Measurements from ENCODE around the gene ARPC2. TPM values are rescaled to one million over a fixed set of nuclear protein-coding genes. Genes with fewer than 3 reads are reported as not detected.

Gene ARPC2
- polyA plus RNA-seq, 1 experiment: 831 TPM

DNA sequence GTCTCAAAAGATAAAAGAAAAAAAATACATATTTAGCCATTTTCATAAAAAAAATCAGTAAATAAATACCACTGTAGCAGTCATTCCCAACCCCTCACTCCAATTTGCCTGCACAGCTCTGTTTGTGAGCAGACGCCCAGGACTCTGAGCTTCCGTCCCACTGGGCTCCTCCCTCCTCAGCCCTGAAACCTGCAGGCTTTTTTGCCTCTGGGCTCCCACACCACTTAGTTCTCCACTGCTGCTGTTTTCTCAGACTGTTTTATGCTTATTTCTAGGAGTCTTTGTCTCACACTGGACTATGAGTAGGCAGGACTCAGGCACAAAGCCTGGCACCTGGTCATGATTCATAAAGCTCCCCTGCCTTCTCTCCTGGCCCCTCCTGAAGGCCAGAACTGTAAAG is 44.1 kb upstream of the ARPC2 start:
- ChIA-PET POLR2A (interaction anchor here (0.7 kb wide), 1 partner anchor 97 kb away, joined by 4 read pairs; the partner anchor contains the start of genes AAMP and PNKD), CTCF (no interaction called here)
- Histone ChIP-seq H3K27me3 (ENCODE audit: control insufficient read depth, insufficient read depth, low read length) (no peaks in the 10 kb centered on the region; the same call in 1 of the 2 replicates), H3K4me3 (ENCODE audit: low read depth, low read length) (no peak overlapping the region), H3K36me3 (ENCODE audit: control insufficient read depth, insufficient read depth, low read length) (no peaks in the 10 kb centered on the region)
- TF ChIP-seq, protein P1, sequence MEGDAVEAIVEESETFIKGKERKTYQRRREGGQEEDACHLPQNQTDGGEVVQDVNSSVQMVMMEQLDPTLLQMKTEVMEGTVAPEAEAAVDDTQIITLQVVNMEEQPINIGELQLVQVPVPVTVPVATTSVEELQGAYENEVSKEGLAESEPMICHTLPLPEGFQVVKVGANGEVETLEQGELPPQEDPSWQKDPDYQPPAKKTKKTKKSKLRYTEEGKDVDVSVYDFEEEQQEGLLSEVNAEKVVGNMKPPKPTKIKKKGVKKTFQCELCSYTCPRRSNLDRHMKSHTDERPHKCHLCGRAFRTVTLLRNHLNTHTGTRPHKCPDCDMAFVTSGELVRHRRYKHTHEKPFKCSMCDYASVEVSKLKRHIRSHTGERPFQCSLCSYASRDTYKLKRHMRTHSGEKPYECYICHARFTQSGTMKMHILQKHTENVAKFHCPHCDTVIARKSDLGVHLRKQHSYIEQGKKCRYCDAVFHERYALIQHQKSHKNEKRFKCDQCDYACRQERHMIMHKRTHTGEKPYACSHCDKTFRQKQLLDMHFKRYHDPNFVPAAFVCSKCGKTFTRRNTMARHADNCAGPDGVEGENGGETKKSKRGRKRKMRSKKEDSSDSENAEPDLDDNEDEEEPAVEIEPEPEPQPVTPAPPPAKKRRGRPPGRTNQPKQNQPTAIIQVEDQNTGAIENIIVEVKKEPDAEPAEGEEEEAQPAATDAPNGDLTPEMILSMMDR (IDR thresholded peaks at IDR 0.05; ENCODE audit: insufficient read depth, low read depth, low read length): no peak
- no peak for DNase-seq (ENCODE audit: low read depth)

DNA sequence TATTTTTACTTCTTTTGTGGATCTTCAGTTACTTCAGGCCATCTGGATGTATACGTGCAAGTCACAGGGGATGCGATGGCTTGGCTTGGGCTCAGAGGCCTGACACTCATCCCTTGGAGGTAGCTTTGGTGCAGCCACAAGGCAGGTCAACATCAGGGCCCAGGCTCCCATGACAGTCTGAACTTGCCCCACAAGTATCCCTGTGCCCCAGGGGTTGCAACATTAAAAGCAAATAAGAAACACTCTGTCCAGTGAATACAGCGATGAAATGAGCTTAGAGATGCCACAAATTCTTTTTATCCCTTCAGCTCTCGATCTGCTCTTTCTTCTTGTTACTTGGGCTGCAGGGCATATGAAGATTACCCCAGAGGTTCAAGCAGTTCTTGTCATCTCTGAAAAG is 37.2 kb upstream of the ARPC2 start:
- no peak for DNase-seq (ENCODE audit: low read depth)
- TF ChIP-seq, protein P1 (IDR thresholded peaks at IDR 0.05; ENCODE audit: insufficient read depth, low read depth, low read length): no peak
- no peaks in the 10 kb centered on the region for H3K36me3 ChIP-seq (ENCODE audit: control insufficient read depth, insufficient read depth, low read length)
- peaks cover 6% of the 10 kb centered on the region for H3K27me3 ChIP-seq (ENCODE audit: control insufficient read depth, insufficient read depth, low read length)
- ChIA-PET POLR2A (no interaction called here), CTCF (interaction anchor here (1.0 kb wide), 1 partner anchor 15 kb away, joined by 3 read pairs; no protein-coding TSS in a partner anchor)
- no peak overlapping the region for H3K4me3 ChIP-seq (ENCODE audit: low read depth, low read length)

DNA sequence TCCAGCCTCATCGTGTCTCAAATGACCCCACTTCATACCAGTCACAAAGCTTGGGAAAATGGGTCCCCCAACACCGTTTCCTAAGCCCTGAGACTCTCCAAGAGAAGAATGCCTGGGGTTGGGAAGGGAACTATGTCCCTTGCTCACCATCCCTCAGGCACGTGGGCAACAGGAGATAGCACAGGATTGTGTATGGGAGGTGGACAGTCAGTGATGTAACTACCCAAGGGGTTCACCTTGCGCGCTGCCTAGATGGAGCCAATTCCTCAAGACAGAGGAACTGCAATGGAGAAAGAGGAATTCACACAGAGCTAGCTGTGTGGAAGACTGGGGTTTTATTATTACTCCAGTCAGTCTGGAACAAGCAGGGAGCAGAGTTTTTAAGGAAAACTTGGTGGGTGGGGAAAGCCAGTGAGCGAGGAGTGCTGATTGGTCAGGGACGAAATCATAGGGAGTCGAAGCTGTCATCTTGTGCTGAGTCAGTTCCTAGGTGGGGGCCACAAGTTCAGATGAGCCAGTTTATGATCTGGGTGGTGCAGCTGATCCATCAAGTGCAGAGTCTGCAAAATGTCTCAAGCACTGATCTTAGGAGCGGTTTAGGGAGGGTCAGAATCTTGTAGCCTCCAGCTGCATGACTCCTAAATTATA is 36.4 kb upstream of the ARPC2 start:
- Histone ChIP-seq H3K27me3 (ENCODE audit: control insufficient read depth, insufficient read depth, low read length) (peaks cover 6% of the 10 kb centered on the region), H3K4me3 (ENCODE audit: low read depth, low read length) (no peak overlapping the region), H3K36me3 (ENCODE audit: control insufficient read depth, insufficient read depth, low read length) (no peaks in the 10 kb centered on the region)
- TF ChIP-seq, protein P1 (IDR thresholded peaks at IDR 0.05; ENCODE audit: insufficient read depth, low read depth, low read length): no peak
- ChIA-PET POLR2A (no interaction called here), CTCF (interaction anchor here (1.0 to 1.5 kb wide), 2 partner anchors 14 to 29 kb away, joined by 3 read pairs; no protein-coding TSS in a partner anchor)
- no peak for DNase-seq (ENCODE audit: low read depth)

DNA sequence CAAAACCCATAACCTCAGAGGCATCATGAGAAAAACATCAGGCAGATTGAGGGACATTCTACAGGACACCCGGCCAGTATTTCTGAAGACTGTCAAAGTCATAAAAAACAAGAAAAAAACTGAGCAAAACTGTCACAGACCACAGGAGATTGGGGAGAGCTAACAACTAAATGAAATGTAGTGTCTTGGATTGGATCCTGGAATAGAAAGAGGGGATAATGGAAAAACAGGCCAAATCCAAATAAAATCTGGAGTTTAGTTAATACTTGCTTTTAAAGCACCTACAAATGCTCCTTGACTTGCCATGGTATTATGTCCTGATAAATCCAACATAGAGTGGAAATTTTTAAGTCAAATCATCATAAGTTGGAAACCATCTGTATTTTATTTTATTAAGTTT is 32.7 kb upstream of the ARPC2 start:
- ChIA-PET POLR2A (no interaction called here), CTCF (interaction anchor here (0.6 kb wide), 1 partner anchor 36 kb away, joined by 5 read pairs; no protein-coding TSS in a partner anchor)
- Histone ChIP-seq H3K36me3 (ENCODE audit: control insufficient read depth, insufficient read depth, low read length) (no peaks in the 10 kb centered on the region), H3K27me3 (ENCODE audit: control insufficient read depth, insufficient read depth, low read length) (peaks cover 6% of the 10 kb centered on the region), H3K4me3 (ENCODE audit: low read depth, low read length) (no peak overlapping the region)
- TF ChIP-seq, protein P1 (IDR thresholded peaks at IDR 0.05; ENCODE audit: insufficient read depth, low read depth, low read length): no peak
- DNase-seq (ENCODE audit: low read depth): no peak

DNA sequence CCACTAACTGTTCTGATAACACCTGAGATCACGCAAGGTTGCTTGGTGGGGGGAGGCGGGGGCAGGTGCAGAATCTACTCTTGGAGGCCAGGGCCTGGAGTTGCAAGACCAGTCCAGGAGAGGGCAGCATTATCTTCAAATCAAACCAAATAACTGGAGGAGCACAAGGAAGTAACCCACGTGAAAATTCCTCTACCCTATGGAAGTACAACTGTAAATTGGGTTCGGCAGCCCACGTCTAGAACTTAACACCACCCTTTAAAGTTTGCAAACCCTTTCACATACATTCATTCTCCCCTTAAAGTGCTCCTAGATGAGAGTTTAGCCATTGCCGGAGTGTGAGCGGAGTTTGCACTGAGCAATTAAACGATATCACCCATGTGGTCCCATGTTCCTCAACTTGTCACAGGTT is 30.6 kb upstream of the ARPC2 start:
- Histone ChIP-seq H3K27me3 (ENCODE audit: control insufficient read depth, insufficient read depth, low read length) (peaks cover 5% of the 10 kb centered on the region), H3K4me3 (ENCODE audit: low read depth, low read length) (no peak overlapping the region), H3K36me3 (ENCODE audit: control insufficient read depth, insufficient read depth, low read length) (no peaks in the 10 kb centered on the region)
- peak; percentile 8 for DNase-seq (ENCODE audit: low read depth)
- CTCF ChIA-PET: interaction anchor here (0.9 to 2.2 kb wide), 5 partner anchors 18 to 208 kb away, joined by 3 to 6 read pairs (median 3); no protein-coding TSS in a partner anchor
- TF ChIP-seq, protein P1 (IDR thresholded peaks at IDR 0.05; ENCODE audit: insufficient read depth, low read depth, low read length): peak; percentile 85
- POLR2A ChIA-PET: no interaction called here

Measured in BJ (cell line).